ENCODE results near the gene FBXO15.

DNA sequence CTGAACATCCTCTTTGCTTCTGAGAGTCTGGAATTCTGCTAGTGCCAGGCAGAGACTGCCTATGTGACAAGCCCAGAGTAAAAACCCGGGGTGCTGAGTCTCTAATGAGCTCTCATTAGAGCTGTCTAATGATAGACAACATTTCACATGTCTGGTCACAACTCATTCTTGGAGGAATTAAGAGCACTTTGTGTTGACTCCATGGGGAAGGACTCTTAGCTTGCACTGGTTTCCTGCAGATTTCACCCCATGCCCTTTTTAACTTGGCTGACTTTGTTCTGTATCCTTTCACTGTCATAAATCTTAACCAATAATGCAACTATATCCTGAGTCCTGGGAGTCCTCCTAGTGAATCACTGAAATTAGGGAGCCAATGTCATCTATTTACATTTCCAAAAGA is 33.5 kb downstream of the FBXO15 start:
- TF ChIP-seq, protein P1, sequence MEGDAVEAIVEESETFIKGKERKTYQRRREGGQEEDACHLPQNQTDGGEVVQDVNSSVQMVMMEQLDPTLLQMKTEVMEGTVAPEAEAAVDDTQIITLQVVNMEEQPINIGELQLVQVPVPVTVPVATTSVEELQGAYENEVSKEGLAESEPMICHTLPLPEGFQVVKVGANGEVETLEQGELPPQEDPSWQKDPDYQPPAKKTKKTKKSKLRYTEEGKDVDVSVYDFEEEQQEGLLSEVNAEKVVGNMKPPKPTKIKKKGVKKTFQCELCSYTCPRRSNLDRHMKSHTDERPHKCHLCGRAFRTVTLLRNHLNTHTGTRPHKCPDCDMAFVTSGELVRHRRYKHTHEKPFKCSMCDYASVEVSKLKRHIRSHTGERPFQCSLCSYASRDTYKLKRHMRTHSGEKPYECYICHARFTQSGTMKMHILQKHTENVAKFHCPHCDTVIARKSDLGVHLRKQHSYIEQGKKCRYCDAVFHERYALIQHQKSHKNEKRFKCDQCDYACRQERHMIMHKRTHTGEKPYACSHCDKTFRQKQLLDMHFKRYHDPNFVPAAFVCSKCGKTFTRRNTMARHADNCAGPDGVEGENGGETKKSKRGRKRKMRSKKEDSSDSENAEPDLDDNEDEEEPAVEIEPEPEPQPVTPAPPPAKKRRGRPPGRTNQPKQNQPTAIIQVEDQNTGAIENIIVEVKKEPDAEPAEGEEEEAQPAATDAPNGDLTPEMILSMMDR (IDR thresholded peaks at IDR 0.05): no peak
- TF ChIP-seq POLR2A (IDR thresholded peaks at IDR 0.05): no peak
- TF ChIP-seq POLR2AphosphoS5 (IDR thresholded peaks at IDR 0.05; ENCODE audit: insufficient read depth in 1 of 2, low read depth in 1 of 2): no peak

Measured in vagina (tissue), 2 donors.